Testis (tissue), 2 donors: ENCODE measurements around the gene CFAP299.

ENCODE experiments used
- CTCF ChIP-seq, 3 experiments: fragments of 450-650 bp in 2 of 3; fragments of 200-600 bp in 1 of 3; sonication (generic) in 1 of 3; IDR thresholded peaks; one replicate each; pipeline ENCODE4 v1.5.1; 2016 to 2019; ENCODE audit warnings: antibody characterized with exemption in 3 of 3, mild to moderate bottlenecking in 2 of 3, moderate library complexity in 1 of 3
- POLR2A ChIP-seq: fragments of 450-650 bp; IDR thresholded peaks from one replicate; pipeline ENCODE4 v1.6.1; 2017; ENCODE audit warnings: antibody characterized with exemption, mild to moderate bottlenecking, moderate library complexity

GRCh38 chr4:80387390-80388283 is 52.1 kb downstream of the CFAP299 start:
- TF ChIP-seq POLR2A, result no peak
- TF ChIP-seq CTCF (IDR thresholded peaks at IDR 0.05), result no peak
